HCT116 (cell line): ENCODE measurements around the gene TNS3. TPM values are rescaled to one million over a fixed set of nuclear protein-coding genes. Genes with fewer than 3 reads are reported as not detected.

ENCODE experiments used
- ATAC-seq: fragments of 200-7000 bp; cut with Tn5 transposase; 2 replicates; pipeline ENCODE4 v1.9.1; 2020; ENCODE audit warnings: mild to moderate bottlenecking, moderate library complexity
- BruUV-seq: library from RNA; stranded (reverse); fragments of 400-500 nt; replicated peaks from 2 replicates; lab custom pipeline; 2021; lab: Mats Ljungman, UMichigan
- CTCF ChIA-PET: fragments of 300-600 bp; sonication (Branson Sonifier 250); formaldehyde crosslinking; loops from one replicate; lab custom pipeline; 2021; ENCODE audit warnings: antibody characterized with exemption; lab: Charles Lee
- POLR2A ChIA-PET: fragments of 300-600, 350-600 bp; sonication (Branson Sonifier 250); formaldehyde crosslinking; loops from one replicate; lab custom pipeline; 2021; ENCODE audit warnings: antibody characterized with exemption; lab: Charles Lee
- RAD21 ChIA-PET, 2 experiments: fragments of 300-600 bp; sonication (Branson Sonifier 250); formaldehyde crosslinking; loops; one replicate each; lab custom pipeline; 2023; ENCODE audit warnings: low total read pairs in 2 of 2; ENCODE audit not compliant: uncharacterized antibody in 2 of 2, unreplicated experiment in 2 of 2, low non-redundant PET in 1 of 2; lab: Charles Lee
- DNase-seq: peaks from one replicate; pipeline ENCODE4 v3.0.0-alpha.2; 2010; ENCODE audit warnings: low read depth, low spot score
- H2AFZ ChIP-seq: fragments of 200-600 bp; shearing (Covaris generic), sonication (generic); 2 replicates; pipeline ENCODE4 v1.6.1; 2017; ENCODE audit warnings: low read depth, mixed run types, mixed read lengths, antibody characterized with exemption, low read length; ENCODE audit not compliant: poor library complexity, severe bottlenecking
- H3K27ac ChIP-seq: 2 replicates; pipeline ENCODE4 v1.5.1; 2012; ENCODE audit warnings: low read depth, low read length
- H3K27me3 ChIP-seq: fragments of 200-600 bp; sonication (generic); 2 replicates; pipeline ENCODE4 v1.6.1; 2016; ENCODE audit warnings: mixed run types, low read length, mixed read lengths; ENCODE audit not compliant: insufficient read depth
- H3K36me3 ChIP-seq, 2 experiments: fragments of 200-500 bp in 1 of 2; fragments of 200-600 bp in 1 of 2; sonication (Bioruptor generic) in 1 of 2; sonication (generic) in 1 of 2; 2 replicates each; pipeline versions ENCODE4 v1.5.1 to v1.6.1; 2014 to 2016; ENCODE audit warnings: low read length in 2 of 2, inconsistent platforms in 1 of 2, mixed read lengths in 1 of 2, mixed run types in 1 of 2; ENCODE audit not compliant: insufficient read depth in 2 of 2, control insufficient read depth in 1 of 2
- H3K4me1 ChIP-seq, 2 experiments: fragments of 200-600 bp in 1 of 2; sonication (generic) in 1 of 2; 2 replicates each; pipeline versions ENCODE4 v1.5.1 to v1.6.1; 2012 to 2017; ENCODE audit warnings: low read length in 2 of 2, inconsistent platforms in 1 of 2, mild to moderate bottlenecking in 1 of 2, mixed read lengths in 1 of 2, mixed run types in 1 of 2, moderate library complexity in 1 of 2; ENCODE audit not compliant: insufficient read depth in 2 of 2, control insufficient read depth in 1 of 2
- H3K4me2 ChIP-seq: fragments of 200-600 bp; sonication (generic); 2 replicates; pipeline ENCODE4 v1.6.1; 2017; ENCODE audit warnings: mixed run types, low read length, mixed read lengths
- H3K4me3 ChIP-seq, 2 experiments: fragments of 200-600 bp in 1 of 2; sonication (generic) in 1 of 2; replicated peaks in 1 of 2; 2 replicates each; pipeline ENCODE4 v1.5.1; 2011 to 2016; ENCODE audit warnings: low read length in 2 of 2, control low read depth in 1 of 2, low read depth in 1 of 2, mild to moderate bottlenecking in 1 of 2, mixed read lengths in 1 of 2, mixed run types in 1 of 2
- H3K79me2 ChIP-seq: fragments of 200-600 bp; sonication (generic); 2 replicates; pipeline ENCODE4 v1.6.1; 2017; ENCODE audit warnings: mild to moderate bottlenecking, mixed run types, low read length, moderate library complexity, mixed read lengths; ENCODE audit not compliant: insufficient read depth
- H3K9ac ChIP-seq: fragments of 200-600 bp; sonication (generic); 2 replicates; pipeline ENCODE4 v1.6.1; 2016; ENCODE audit warnings: low read length, mixed read lengths
- H3K9me2 ChIP-seq: fragments of 200-600 bp; sonication (generic), shearing (Covaris generic); 2 replicates; pipeline ENCODE4 v1.6.1; 2017; ENCODE audit warnings: mixed run types, mild to moderate bottlenecking, moderate library complexity; ENCODE audit not compliant: insufficient read depth
- H3K9me3 ChIP-seq, 2 experiments: fragments of 200-500 bp in 1 of 2; fragments of 200-600 bp in 1 of 2; sonication (Bioruptor generic) in 1 of 2; sonication (generic) in 1 of 2; 2 replicates each; pipeline ENCODE4 v1.6.1; 2014 to 2017; ENCODE audit warnings: low read length in 2 of 2, mixed read lengths in 2 of 2, inconsistent platforms in 1 of 2, low read depth in 1 of 2, mild to moderate bottlenecking in 1 of 2, mixed run types in 1 of 2, moderate library complexity in 1 of 2; ENCODE audit not compliant: control insufficient read depth in 1 of 2, insufficient read depth in 1 of 2
- H4K20me1 ChIP-seq: fragments of 200-600 bp; sonication (generic), shearing (Covaris generic); 2 replicates; pipeline ENCODE4 v1.6.1; 2017; ENCODE audit warnings: mixed run types, mild to moderate bottlenecking, moderate library complexity; ENCODE audit not compliant: insufficient read depth
- CEBPB ChIP-seq: IDR thresholded peaks from 2 replicates; pipeline ENCODE4 v1.6.1; 2012; ENCODE audit warnings: low read depth
- CTCF ChIP-seq, 3 experiments: fragments of 200-600 bp in 1 of 3; sonication (generic) in 1 of 3; IDR thresholded peaks in 2 of 3; conservative IDR thresholded peaks in 1 of 3; 2 replicates each; pipeline ENCODE4 v1.5.1; 2012 to 2017; ENCODE audit warnings: low read depth in 2 of 3, low read length in 2 of 3, antibody characterized with exemption in 1 of 3, borderline replicate concordance in 1 of 3, control low read depth in 1 of 3, mild to moderate bottlenecking in 1 of 3, mixed read lengths in 1 of 3, mixed run types in 1 of 3, moderate library complexity in 1 of 3; ENCODE audit not compliant: insufficient read depth in 1 of 3
- ELF1 ChIP-seq: IDR thresholded peaks from 2 replicates; pipeline ENCODE4 v1.6.1; 2012; ENCODE audit warnings: low read depth, borderline replicate concordance
- EZH2 ChIP-seq: fragments of 200-600 bp; sonication (generic); IDR thresholded peaks from 2 replicates; pipeline ENCODE4 v1.6.1; 2017; ENCODE audit warnings: antibody characterized with exemption, mixed run types
- FOSL1 ChIP-seq: IDR thresholded peaks from 2 replicates; pipeline ENCODE4 v1.6.1; 2012; ENCODE audit warnings: low read depth
- JUND ChIP-seq: IDR thresholded peaks from 2 replicates; pipeline ENCODE4 v1.6.1; 2012
- POLR2AphosphoS5 ChIP-seq: IDR thresholded peaks from 2 replicates; pipeline ENCODE4 v1.6.1; 2011; ENCODE audit warnings: mild to moderate bottlenecking, low read depth, low read length, moderate library complexity
- RAD21 ChIP-seq: IDR thresholded peaks from 2 replicates; pipeline ENCODE4 v1.6.1; 2012; ENCODE audit warnings: low read depth, mild to moderate bottlenecking
- SIN3A ChIP-seq: IDR thresholded peaks from 2 replicates; pipeline ENCODE4 v1.6.1; 2012; ENCODE audit warnings: low read depth
- SRF ChIP-seq: IDR thresholded peaks from 2 replicates; pipeline ENCODE4 v1.6.1; 2012; ENCODE audit warnings: low read depth
- TCF7L2 ChIP-seq: IDR thresholded peaks from 2 replicates; pipeline ENCODE4 v1.7.0; 2011; ENCODE audit warnings: borderline replicate concordance, inconsistent platforms; ENCODE audit not compliant: insufficient read depth, insufficient read length; ENCODE audit errors: extremely low read depth
- YY1 ChIP-seq: IDR thresholded peaks from 2 replicates; pipeline ENCODE4 v1.6.1; 2011; ENCODE audit warnings: low read length, low read depth, moderate library complexity, mild to moderate bottlenecking; ENCODE audit not compliant: insufficient replicate concordance; ENCODE audit errors: extremely low read depth
- ZBTB33 ChIP-seq: IDR thresholded peaks from 2 replicates; pipeline ENCODE4 v1.6.1; 2011; ENCODE audit warnings: mild to moderate bottlenecking, low read length, moderate library complexity; ENCODE audit not compliant: insufficient replicate concordance; ENCODE audit errors: extremely low read depth
- ZFX ChIP-seq: fragments of 450-650 bp; IDR thresholded peaks from 2 replicates; pipeline ENCODE4 v1.6.1; 2017
- intact Hi-C: fragments of 100-400 bp; cut with micrococcal nuclease; formaldehyde crosslinking; loops from 2 replicates; pipeline ENCODE4 v1.10.0; 2022
- total RNA-seq: library from RNA; stranded (reverse); gene quantifications from one replicate; pipeline ENCODE4 v1.2.1, GENCODE V29; 2021; ENCODE audit not compliant: unreplicated experiment
- TF ChIP-seq, protein P1 (sequence below): IDR thresholded peaks from 2 replicates; pipeline ENCODE4 v1.6.1; 2012

The TNS3 gene
- total RNA-seq, 1 experiment from 2014 or later: 9.1 TPM

DNA sequence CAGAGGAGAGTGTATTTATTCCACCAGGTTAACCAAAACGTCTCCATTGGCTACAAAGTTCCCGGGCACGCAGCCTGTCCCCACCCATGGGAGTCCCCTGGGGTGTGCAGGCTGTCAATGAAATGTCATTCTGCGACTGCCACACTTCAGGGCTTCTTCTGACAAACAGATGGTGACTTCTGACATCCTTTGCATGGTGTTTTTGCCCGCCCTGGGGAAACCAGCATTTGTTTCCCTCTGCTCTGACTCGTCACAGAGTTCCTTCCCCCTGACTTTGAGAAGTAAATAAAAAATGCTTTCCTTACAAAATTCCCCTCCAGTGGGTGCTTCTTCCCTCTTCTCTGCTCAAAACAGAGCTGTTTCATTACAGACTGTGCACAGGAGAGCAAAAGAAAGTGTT lies 38.2 kb downstream of the TNS3 start:
- BruUV-seq: no TSS peak
- ChIA-PET RAD21 (no interaction called here), CTCF (no interaction called here), POLR2A (no interaction called here)
- H3K79me2 ChIP-seq: no peaks in the 10 kb centered on the region
- H4K20me1 ChIP-seq: no peaks in the 10 kb centered on the region
- H3K36me3 ChIP-seq: no peaks in the 10 kb centered on the region
- H3K27ac ChIP-seq: no peak overlapping the region
- DNase-seq (no peak), ATAC-seq (no peak)
- intact Hi-C loops: no loop called here
- H3K27me3 ChIP-seq: no peaks in the 10 kb centered on the region
- H3K9ac ChIP-seq: no peak overlapping the region
- no peak overlapping the region for H3K4me2 ChIP-seq
- H3K9me2 ChIP-seq: no peaks in the 10 kb centered on the region
- TF ChIP-seq, protein P1, sequence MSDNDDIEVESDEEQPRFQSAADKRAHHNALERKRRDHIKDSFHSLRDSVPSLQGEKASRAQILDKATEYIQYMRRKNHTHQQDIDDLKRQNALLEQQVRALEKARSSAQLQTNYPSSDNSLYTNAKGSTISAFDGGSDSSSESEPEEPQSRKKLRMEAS: no peak
- H3K9me3 ChIP-seq: no peaks in the 10 kb centered on the region
- H2AFZ ChIP-seq: no peak overlapping the region
- no peak overlapping the region for H3K4me3 ChIP-seq
- peaks cover 19 to 26% of the 10 kb centered on the region in 2 experiments for H3K4me1 ChIP-seq

DNA sequence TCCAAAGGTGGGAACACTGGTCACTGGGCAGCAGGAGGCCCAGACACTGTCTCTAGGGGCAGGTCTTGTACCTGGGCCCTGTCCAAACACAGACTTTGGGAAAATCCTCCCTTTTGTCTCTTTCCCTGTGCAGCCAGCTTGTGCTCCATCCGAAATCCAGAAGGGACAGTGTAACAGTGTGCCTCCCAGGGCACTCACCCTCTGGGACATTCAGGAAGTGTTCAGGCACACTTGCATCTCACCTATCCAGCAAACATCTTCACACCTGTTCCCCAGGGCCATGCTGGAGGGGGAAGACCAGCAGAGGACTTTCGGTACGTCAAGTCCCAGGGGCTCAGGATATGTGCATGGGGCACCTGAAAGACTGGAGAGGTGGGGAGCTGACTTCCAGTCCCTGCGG lies 38.9 kb downstream of the TNS3 start:
- DNase-seq: no peak
- H4K20me1 ChIP-seq: no peaks in the 10 kb centered on the region
- H3K4me1 ChIP-seq: peaks cover 15 to 21% of the 10 kb centered on the region in 2 experiments
- POLR2A ChIA-PET: no interaction called here
- no peak overlapping the region for H3K4me2 ChIP-seq
- no peaks in the 10 kb centered on the region for H3K79me2 ChIP-seq
- intact Hi-C loops: no loop called here
- no peak for ATAC-seq
- no peaks in the 10 kb centered on the region for H3K9me2 ChIP-seq
- no TSS peak for BruUV-seq
- TF ChIP-seq SIN3A: no peak
- TF ChIP-seq EZH2: no peak
- TF ChIP-seq YY1: no peak
- no peak for TF ChIP-seq TCF7L2
- no peak for TF ChIP-seq ZBTB33
- TF ChIP-seq POLR2AphosphoS5: no peak
- no peak for TF ChIP-seq ZFX
- no peak for TF ChIP-seq RAD21
- no peak for TF ChIP-seq CEBPB
- TF ChIP-seq ELF1: no peak
- TF ChIP-seq SRF: no peak
- TF ChIP-seq CTCF (IDR thresholded peaks at IDR 0.05 in 2 of 3, conservative IDR thresholded peaks at IDR 0.05 in 1 of 3; ENCODE audit: borderline replicate concordance in 1 of 3, insufficient read depth in 1 of 3, low read depth in 2 of 3, low read length in 2 of 3): no peak
- TF ChIP-seq JUND: no peak
- no peak for TF ChIP-seq FOSL1
- TF ChIP-seq, all 23 proteins: peak for 0
- ChIA-PET CTCF (no interaction called here), RAD21 (no interaction called here)
- no peak overlapping the region for H3K27ac ChIP-seq
- H2AFZ ChIP-seq: no peak overlapping the region
- H3K4me3 ChIP-seq: no peak overlapping the region
- H3K27me3 ChIP-seq: no peaks in the 10 kb centered on the region
- no peaks in the 10 kb centered on the region for H3K9me3 ChIP-seq
- H3K9ac ChIP-seq: no peak overlapping the region
- H3K36me3 ChIP-seq: no peaks in the 10 kb centered on the region
